Heart left ventricle (tissue), 16 donors: ENCODE measurements around the gene ARHGAP1. TPM values are rescaled to one million over a fixed set of nuclear protein-coding genes. Genes with fewer than 3 reads are reported as not detected.
"Not testable (repeated sequence)": the region's sequence is repeated elsewhere in the genome, so short reads cannot be mapped to it uniquely, and the experiment has no call there.

Source experiments
- ATAC-seq, 4 donors: fragments of 200-7000 bp; cut with Tn5 transposase; one replicate each; pipeline ENCODE4 v1.9.1; 2020 to 2022; ENCODE audit warnings: moderate library complexity in 4 of 4, mild to moderate bottlenecking in 3 of 4, moderate number of reproducible peaks in 1 of 4
- DNase-seq, 5 donors: peaks; one replicate each; pipeline ENCODE4 v3.0.0-alpha.2; 2020
- H3K27ac ChIP-seq, 12 donors: fragments of 200-600 bp; sonication (generic) in 4 of 12; one replicate each; pipeline versions ENCODE4 v1.5.0 to v1.8.0; 2016 to 2022; ENCODE audit warnings: mild to moderate bottlenecking in 2 of 12
- H3K27me3 ChIP-seq, 9 donors: fragments of 200-600 bp; sonication (generic) in 2 of 9; one replicate each; pipeline versions ENCODE4 v1.5.1 to v1.8.0; 2016 to 2022; ENCODE audit warnings: mild to moderate bottlenecking in 3 of 9
- H3K36me3 ChIP-seq, 9 donors: fragments of 200-600 bp; sonication (generic) in 2 of 9; one replicate each; pipeline versions ENCODE4 v1.5.0 to v1.8.0; 2018 to 2022; ENCODE audit warnings: mild to moderate bottlenecking in 2 of 9
- H3K4me1 ChIP-seq, 12 donors: fragments of 200-600 bp; sonication (generic) in 4 of 12; one replicate each; pipeline versions ENCODE4 v1.5.0 to v1.8.0; 2016 to 2022; ENCODE audit warnings: mild to moderate bottlenecking in 3 of 12
- H3K4me3 ChIP-seq, 12 donors: fragments of 200-600 bp; sonication (generic) in 4 of 12; one replicate each; pipeline versions ENCODE4 v1.5.0 to v1.8.0; 2017 to 2022; ENCODE audit warnings: mild to moderate bottlenecking in 9 of 12, moderate library complexity in 4 of 12
- H3K9me3 ChIP-seq, 12 donors: fragments of 200-600 bp; sonication (generic) in 4 of 12; one replicate each; pipeline versions ENCODE4 v1.5.0 to v1.8.0; 2016 to 2022; ENCODE audit warnings: mild to moderate bottlenecking in 1 of 12
- POLR2A ChIP-seq, 2 donors: fragments of 450-650 bp; IDR thresholded peaks; one replicate each; pipeline ENCODE4 v1.6.1; 2017; ENCODE audit warnings: antibody characterized with exemption in 2 of 2, mild to moderate bottlenecking in 2 of 2, moderate library complexity in 2 of 2
- WGBS, 4 donors: extraction: QIAGEN DNeasy Blood & Tissue Kit in 2 of 4; methylation state at CpG; one replicate each; pipeline versions ENCODE4 v1.1.5 to v1.1.7; 2013 to 2018; 5-methylcytosine and 5-hydroxymethylcytosine counted together
- intact Hi-C, 10 donors: fragments of 100-400 bp; cut with DNase I; formaldehyde crosslinking; loops; one replicate each; pipeline versions ENCODE4 v1.11.1 to v1.14.2; 2022
- polyA plus RNA-seq, 2 donors: library from polyadenylated mRNA; stranded (reverse); fragments of 200-250 nt; gene quantifications; one replicate each; pipeline ENCODE4 v1.2.3, GENCODE V29; 2013
- total RNA-seq, 9 donors: library from RNA; depleted of rRNA in 2 of 9; stranded (reverse); fragments of >200 nt in 2 of 9; fragmentation: NEBNext Ultra II Directional in 3 of 9; extraction: Animal tissue kit (Norgen Biotek cat#: 25700) in 3 of 9; gene quantifications; one replicate each; pipeline versions ENCODE4 v1.1.0 to v1.2.4, GENCODE V29; 2016 to 2023
- TF ChIP-seq, protein P1 (sequence below), 12 donors: fragments of 200-600 bp; sonication (generic) in 4 of 12; IDR thresholded peaks; one replicate each; pipeline versions ENCODE4 v1.5.0 to v1.8.0; 2018 to 2022; ENCODE audit warnings: antibody characterized with exemption in 12 of 12, mild to moderate bottlenecking in 5 of 12
- donor health status: ischemic (EF 13 %, LVEDD 7.1; RV severe dilation, severe dysfunction).
- donor health status: healthy with polysubstance abuse.
- donor health status: DM: no; HTN: yes; CAD: no.
- donor health status: DM: no; HTN: no; CAD: no.
- donor health status: ischemic (EF 25% LVEDD 6.9; RV normal size, moderate dysfunction).
- donor health status: ischemic (EF 25% LVEDD 5.7; RV mildly dilated, moderate dysfunction).
- donor health status: healthy.
- donor health status: DM: yes; HTN: yes; CAD: no.
- donor health status: ischemic (EF 35%, LVEDD 5.7; RV mildly dilated, moderate dysfunction).
- donor health status: nonischemic (EF 11% LVEDD 7.7; RV severe dilation, severe dysfunction).
- donor health status: DM: yes; HTN: yes; CAD: no.
- donor health status: PGD.
- donor health status: ischemic (EF 29% LVEDD 5.4; RV normal size, mild dysfunction).
- donor health status: nonischemic (EF 23%, LVEDD 6.1; RV moderate dilation, normal function).

ARHGAP1 gene
- total and polyA plus RNA-seq, 11 donors: 38.8 to 309 (median 75.3) TPM

GRCh38 chr11:46672381-46672839 lies 28.0 kb downstream of the ARHGAP1 start:
- no peaks in the 10 kb centered on the region for H3K9me3 ChIP-seq
- H3K4me3 ChIP-seq: no peak overlapping the region
- H3K36me3 ChIP-seq: peaks cover 0 to 78% (median 70%) of the 10 kb centered on the region in 9 donors
- WGBS, 4 donors: 66 to 77% (median 73%) methylated on average over 6 to 7 of the region's 7 CpGs
- H3K27ac ChIP-seq: peak overlapping the region in 10 of 12 donors; percentile 16 to 91 (median 40)
- ATAC-seq (no peak), DNase-seq (peak in 2 of 5 donors; percentile 27 to 55)
- H3K4me1 ChIP-seq: peaks cover 8 to 81% (median 45%) of the 10 kb centered on the region in 12 donors
- TF ChIP-seq POLR2A (IDR thresholded peaks at IDR 0.05): no peak
- TF ChIP-seq, protein P1, sequence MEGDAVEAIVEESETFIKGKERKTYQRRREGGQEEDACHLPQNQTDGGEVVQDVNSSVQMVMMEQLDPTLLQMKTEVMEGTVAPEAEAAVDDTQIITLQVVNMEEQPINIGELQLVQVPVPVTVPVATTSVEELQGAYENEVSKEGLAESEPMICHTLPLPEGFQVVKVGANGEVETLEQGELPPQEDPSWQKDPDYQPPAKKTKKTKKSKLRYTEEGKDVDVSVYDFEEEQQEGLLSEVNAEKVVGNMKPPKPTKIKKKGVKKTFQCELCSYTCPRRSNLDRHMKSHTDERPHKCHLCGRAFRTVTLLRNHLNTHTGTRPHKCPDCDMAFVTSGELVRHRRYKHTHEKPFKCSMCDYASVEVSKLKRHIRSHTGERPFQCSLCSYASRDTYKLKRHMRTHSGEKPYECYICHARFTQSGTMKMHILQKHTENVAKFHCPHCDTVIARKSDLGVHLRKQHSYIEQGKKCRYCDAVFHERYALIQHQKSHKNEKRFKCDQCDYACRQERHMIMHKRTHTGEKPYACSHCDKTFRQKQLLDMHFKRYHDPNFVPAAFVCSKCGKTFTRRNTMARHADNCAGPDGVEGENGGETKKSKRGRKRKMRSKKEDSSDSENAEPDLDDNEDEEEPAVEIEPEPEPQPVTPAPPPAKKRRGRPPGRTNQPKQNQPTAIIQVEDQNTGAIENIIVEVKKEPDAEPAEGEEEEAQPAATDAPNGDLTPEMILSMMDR (IDR thresholded peaks at IDR 0.05): no peak
- intact Hi-C loops: no loop called here
- no peaks in the 10 kb centered on the region for H3K27me3 ChIP-seq

DNA sequence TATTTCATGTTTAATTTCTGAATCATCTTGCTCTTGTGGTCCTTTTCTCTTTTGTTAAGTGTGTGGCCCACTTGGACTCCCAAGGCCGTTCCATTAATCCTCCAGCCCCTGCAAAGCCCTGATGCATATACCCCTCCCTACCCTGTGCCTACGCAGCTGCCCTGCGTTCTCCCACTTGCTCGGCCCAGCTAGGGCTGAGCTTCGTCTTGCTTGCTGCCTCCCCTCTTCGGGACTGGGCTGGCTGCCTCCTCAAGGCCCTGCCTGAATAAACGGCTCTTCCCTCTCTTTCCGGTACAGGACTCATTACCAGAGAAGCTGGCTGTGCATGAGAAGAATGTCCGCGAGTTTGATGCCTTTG lies 28.5 kb downstream of the ARHGAP1 start:
- 89 to 92% (median 92%) methylated on average over 10 of the region's 10 CpGs for WGBS, 4 donors

DNA sequence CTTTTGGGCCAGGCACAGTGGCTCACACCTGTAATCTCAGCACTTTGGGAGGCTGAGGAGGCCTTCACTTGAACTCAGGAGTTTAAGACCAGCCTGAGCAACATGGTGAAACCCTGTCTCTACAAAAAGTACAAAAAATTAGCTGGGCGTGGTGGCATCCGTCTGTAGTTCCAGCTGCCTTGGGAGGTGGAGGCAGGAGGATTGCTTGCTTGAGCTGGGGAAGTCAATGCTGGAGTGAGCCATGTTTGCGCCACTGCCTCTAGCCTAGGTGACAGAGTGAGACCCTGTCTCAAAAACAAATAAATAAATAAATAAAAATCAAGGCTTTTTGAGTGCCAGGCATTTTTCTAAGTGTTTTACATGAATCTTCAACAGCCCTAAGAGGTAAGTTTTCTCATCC lies 29.9 kb downstream of the ARHGAP1 start:
- ATAC-seq, H3K9me3 ChIP-seq, H3K27me3 ChIP-seq, H3K4me3 ChIP-seq, intact Hi-C loops: not testable (repeated sequence)
- H3K4me1 ChIP-seq: peaks cover 8 to 82% (median 46%) of the 10 kb centered on the region in 12 donors
- H3K27ac ChIP-seq: peak overlapping the region in 6 of 12 donors; percentile 3 to 91 (median 30)
- peaks cover 0 to 85% (median 77%) of the 10 kb centered on the region in 9 donors for H3K36me3 ChIP-seq
- 94 to 98% (median 96%) methylated on average over 3 of the region's 3 CpGs for WGBS, 4 donors
- peak in 1 of 5 donors; percentile 10 for DNase-seq

More for the DNA sequence above, 28.5 kb downstream of the ARHGAP1 start:
- Histone ChIP-seq H3K4me1 (peaks cover 8 to 81% (median 46%) of the 10 kb centered on the region in 12 donors), H3K9me3 (no peaks in the 10 kb centered on the region), H3K27ac (peak overlapping the region in 8 of 12 donors; percentile 30 to 91 (median 42)), H3K27me3 (no peaks in the 10 kb centered on the region), H3K4me3 (peak overlapping the region in 1 of 12 donors; percentile 2), H3K36me3 (peaks cover 0 to 77% (median 70%) of the 10 kb centered on the region in 9 donors)
- TF ChIP-seq, protein P1 (IDR thresholded peaks at IDR 0.05): no peak
- TF ChIP-seq POLR2A (IDR thresholded peaks at IDR 0.05): no peak
- DNase-seq (peak in 2 of 5 donors; percentile 17 to 26), ATAC-seq (no peak)
- intact Hi-C loops: no loop called here

- Histone ChIP-seq H3K4me1 (peaks cover 8 to 82% (median 45%) of the 10 kb centered on the region in 12 donors), H3K27ac (peak overlapping the region in 5 of 12 donors; percentile 10 to 91 (median 30)), H3K36me3 (peaks cover 0 to 93% (median 84%) of the 10 kb centered on the region in 9 donors), H3K4me3 (no peak overlapping the region), H3K9me3 (no peaks in the 10 kb centered on the region), H3K27me3 (no peaks in the 10 kb centered on the region)
- DNase-seq: peak in 1 of 5 donors; percentile 25
- intact Hi-C loops: no loop called here
- ATAC-seq: peak in 2 of 4 donors; percentile 24 to 29
- 52 to 62% (median 57%) methylated on average over 3 of the region's 3 CpGs for WGBS, 4 donors
- no peak for TF ChIP-seq POLR2A (IDR thresholded peaks at IDR 0.05)
- TF ChIP-seq, protein P1 (IDR thresholded peaks at IDR 0.05): peak in 10 of 12 donors; percentile 14 to 49 (median 30)
These were observed 30.7 kb downstream of the ARHGAP1 start for GRCh38 chr11:46669711-46670139.
